NCI-H187 (cell line): Measurements from ENCODE around the gene RXRG.

ENCODE experiments used
- DNase-seq, 2 experiments: peaks; one replicate each; lab custom pipeline; 2025; lab: John Stamatoyannopoulos, UW

Gene RXRG

DNA sequence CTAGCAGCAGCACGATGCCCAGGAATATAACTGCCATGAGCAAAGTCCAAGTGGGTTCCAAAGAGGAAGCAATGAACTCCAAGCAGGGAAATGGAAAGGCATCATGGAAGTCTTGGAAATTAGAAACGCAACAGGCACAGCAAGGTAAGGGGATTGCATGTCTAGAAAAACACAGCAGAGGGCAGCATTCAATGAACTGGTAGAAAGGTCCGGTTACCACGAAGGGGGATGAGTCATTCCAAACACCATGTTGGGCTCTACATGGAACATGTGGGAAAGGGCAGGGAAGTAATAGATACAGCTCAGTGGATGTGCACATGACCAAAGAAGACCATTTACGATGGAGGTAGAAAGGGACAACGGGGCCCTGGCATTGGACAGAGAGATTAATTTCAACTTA is 36.4 kb downstream of the RXRG start:
- DNase-seq = peak in 1 of 2 experiments; percentile 17

DNA sequence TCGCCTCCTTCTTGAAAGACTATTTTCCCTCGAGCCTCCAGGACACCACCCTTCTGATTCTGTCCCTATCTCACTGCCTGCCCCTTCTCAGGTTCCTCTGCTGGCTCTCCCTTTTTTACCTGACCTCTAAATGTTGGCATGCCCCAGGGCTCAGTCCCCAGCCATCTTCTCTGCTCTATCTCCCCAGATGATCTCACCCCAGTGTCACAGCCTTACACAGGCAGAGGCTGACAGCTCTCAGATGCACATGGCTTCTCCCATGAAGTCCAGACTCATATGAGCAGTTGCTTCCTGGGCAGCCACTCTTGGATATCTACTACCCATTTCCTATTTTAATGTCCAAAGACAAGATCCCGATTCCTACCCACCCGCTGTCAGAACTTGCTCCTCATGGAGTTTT is 37.5 kb downstream of the RXRG start:
- no peak for DNase-seq

DNA sequence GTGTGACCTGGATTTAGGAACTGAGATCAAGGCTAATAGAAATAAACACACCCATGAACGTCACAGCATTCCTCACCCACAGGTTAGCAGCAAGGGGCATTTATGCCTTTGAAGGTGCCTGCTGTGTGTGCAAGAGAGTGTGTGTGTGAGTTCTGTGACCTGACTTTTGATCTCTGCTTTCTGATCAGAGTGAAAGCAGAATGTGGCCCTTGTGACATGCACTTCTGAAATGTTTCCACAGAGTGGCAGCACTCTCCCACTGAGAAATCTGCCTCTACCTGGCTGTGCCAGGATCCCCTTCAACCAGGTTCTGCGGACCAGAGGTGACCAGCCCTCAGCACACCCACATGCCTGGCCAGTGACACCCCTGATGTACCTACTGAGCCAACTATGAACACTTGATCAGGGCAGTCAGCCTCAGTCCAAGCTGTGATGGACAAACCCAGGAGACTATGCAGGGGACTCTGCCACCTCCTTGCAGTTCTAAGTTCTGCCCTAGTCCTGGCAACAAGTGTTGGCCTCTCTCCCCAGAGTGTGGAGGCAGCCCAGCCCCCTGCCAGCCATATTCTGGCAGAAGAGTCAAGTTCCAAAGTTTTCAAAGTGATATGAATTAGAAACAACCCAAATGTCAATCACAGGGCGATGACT is 41.0 kb downstream of the RXRG start:
- peak in 1 of 2 experiments; percentile 16 for DNase-seq

DNA sequence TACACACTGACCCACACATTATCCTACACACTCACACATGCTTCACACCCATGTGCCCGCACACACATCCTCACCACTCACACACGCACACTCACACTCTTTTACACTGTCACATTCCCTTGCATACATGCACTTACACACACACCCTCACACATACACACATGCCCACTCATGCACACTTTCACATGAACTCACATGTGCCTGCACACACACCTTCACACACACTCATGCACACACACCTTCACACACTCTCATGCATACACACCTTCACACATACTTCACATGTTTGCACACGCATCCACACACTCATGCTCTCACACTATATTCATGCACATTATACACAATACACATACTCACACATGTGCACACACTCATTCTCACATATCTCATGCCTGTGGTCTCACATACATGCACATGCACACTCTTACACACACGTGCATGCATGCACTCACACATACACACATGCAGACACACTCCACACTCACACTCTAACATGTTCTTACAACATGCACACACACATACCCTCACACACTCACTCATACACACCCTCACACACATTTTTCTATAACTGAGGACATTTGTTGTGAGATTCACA is 42.3 kb downstream of the RXRG start:
- no peak for DNase-seq

GRCh38 chr1:165397944-165398343 is 47.0 kb downstream of the RXRG start:
- no peak for DNase-seq

GRCh38 chr1:165395901-165396300 is 49.0 kb downstream of the RXRG start:
- peak; percentile 48 to 91 for DNase-seq

DNA sequence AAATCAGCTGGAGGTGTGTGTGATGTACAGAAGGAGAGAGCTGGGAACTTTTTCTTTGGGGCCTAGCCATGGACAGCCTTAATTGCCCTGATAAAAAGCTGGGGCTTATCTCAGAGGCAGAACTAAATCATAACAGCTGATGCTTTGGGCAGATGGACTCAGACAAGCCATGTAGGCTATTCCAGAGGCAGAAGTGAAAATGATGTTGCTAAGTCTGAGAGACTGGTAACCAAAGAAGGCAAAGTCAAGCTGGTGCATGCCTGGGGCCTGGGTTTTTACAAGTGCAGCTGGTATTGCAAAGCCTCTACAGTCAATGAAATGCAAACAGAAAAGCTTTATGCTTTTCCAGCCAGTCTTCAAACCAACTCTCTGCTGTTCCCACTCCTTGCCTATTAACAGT is 49.4 kb downstream of the RXRG start:
- peak; percentile 79 to 91 for DNase-seq

- peak; percentile 99 for DNase-seq
Measured at GRCh38 chr1:165392634-165393571, 52.0 kb downstream of the RXRG start.

- DNase-seq = no peak
Measured at GRCh38 chr1:165389609-165390008, 55.3 kb downstream of the RXRG start.

- DNase-seq = no peak
Measured at GRCh38 chr1:165387961-165388360, 57.0 kb downstream of the RXRG start.

- no peak for DNase-seq
Measured at GRCh38 chr1:165387505-165387904, 57.4 kb downstream of the RXRG start.

DNA sequence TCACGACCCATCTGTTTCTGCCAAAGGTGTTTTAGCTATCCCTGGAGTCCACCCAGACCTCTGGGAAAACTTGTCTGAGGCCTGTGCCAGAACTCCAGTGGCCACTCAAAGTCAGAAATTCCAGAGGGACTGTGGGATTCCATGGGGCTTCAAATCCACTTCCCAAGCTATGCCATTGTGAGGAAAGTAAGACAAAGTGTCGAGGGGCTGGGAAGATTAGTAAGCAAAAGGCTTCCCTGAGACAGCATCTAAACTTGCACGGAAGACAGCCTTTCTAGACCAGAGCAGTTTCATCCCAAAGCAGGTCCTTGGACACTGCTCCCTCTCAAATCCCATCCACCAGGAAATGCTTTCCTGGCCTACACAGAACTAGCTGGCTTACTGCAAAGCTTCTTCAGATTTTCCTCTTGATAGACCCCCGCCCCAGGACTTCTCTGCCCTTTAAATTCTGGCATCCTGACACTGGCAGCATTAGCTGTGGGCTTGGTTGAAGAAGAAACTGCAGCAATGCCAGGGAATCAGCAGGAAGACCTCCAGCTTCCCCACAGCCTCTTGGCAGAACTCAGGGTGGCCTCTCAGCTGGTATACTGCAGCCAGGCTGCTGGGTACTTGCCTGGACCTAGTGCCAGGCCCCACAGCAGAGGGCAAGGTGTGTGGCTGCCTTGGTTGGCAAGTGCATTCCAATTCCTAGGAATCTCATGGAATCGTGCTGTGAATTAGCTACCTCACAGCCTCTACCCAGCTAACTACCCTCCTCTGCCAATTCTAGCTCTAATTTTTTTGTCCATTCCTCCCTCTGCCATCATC is 61.1 kb downstream of the RXRG start:
- no peak for DNase-seq

GRCh38 chr1:165383067-165383466 is 61.9 kb downstream of the RXRG start:
- no peak for DNase-seq

DNA sequence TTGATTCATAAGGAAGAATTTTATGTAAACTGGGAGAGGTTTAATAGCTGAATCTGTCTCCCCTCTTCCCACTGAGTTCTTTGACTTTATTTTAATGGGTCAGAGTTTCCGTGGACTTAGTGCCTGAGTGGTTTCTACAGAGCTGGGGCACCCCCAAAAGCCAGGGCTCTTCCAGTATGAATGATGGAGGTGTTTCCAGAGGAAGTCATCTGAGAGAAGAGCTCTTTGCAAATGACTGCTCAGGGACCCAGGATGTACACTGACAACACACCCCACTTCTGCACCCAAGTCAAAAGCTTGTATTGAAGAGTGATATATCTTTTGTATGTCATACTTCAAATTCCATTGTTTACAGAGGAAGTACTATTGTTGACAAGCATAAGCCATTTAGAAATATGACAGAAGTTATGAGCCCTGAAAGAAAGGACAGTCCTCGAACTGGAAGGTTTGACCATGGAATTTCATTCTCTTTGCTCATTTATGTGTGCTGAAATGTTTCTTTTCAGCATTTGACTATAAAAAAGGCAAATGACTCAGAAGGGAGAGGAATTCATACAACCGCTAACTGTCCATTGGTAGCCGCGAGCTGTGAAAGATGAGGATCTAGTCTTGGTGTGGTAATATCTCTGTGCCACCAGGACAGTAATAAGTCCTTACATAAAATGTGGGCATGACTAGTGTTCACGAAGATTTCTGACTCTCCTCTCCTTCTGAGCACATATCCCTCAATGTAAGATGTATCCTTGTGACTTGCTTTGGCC is 63.0 kb downstream of the RXRG start:
- no peak for DNase-seq

GRCh38 chr1:165376811-165377311 is 68.1 kb downstream of the RXRG start:
- DNase-seq = no peak

DNA sequence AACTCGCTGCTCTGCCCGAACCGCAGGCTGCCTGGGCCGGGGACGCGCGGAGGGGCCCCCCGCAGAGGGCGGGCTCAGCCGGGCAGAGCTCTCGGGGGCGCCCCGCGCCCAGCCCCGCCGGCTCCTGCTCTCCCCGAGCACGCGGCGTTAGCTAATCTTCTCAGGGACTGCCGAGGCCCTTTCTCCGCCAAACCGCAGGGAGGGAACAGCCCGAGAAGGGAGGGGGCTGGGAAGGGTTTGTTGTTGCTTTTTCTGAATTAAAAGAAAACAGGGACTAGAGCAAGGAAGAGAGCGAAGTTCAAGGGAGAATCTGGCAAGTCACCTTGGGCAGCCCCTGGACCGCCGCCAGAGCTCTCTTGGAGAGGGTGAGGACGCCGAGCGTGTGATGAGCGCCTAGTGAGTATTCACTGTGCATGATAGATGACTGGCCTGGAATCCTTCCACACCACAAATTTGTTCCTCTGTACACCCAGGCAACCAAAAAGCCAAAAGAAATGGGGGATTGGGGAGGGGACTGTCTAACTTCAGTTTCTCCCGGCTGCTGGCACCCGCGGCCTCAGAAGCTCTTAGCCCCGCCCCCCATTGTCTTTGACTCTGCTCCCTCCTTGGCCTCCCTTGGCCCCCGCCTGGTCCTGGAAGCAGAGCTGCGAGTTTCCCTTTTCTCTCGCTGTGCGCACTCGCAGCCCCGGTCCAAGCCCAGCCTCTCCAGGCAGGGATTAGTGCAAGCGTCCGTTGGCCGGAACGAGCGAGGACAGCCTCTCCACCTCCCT is 68.7 kb downstream of the RXRG start:
- peak; percentile 37 to 44 for DNase-seq

DNA sequence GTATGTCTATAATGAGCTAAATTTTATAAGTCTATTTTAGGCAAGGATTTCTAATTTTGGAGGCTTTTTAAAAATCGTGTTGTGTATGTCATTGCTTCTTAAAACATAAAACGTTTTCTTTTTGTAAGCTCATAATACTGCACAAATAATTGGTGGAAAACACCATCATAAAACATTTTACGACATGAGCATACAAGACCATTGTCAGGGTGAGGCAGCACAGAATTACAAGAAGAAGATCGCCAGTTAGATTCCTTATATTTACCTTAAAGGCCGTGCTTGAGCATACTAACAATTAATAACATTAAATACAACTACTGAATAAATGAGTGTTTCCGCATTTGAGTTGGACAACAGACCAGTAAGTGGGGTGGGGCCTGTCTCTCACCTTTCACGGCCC is 69.3 kb downstream of the RXRG start:
- no peak for DNase-seq

DNA sequence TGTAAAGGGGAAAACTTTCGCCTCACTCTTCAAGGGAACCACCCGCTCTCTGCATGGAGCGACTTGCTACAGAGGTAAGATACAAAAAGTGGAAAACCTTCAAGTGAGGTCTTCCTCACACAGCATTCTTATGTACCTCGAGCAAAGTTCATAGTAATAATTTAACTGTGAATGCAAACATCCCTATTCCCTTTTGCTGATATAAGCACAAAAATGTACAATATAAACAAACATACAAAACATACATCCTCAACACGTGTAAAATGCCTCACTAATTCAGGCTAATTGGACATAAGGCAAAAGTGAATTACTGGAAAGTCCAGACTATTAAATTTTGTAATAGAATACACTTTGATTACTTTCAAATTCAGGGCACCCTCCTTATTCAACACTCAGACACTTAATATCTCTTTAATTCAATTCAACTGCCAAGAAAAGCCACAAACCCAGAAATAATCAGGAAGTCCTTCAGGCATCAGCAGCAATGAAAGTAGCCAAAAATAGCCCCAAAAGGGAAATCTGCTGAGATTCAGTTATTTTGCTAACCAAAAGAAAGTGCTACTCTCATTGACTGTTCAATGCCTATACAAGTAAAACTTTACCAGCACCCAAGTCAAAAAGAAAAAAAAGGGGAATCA is 73.2 kb downstream of the RXRG start:
- no peak for DNase-seq

- peak; percentile 19 to 72 for DNase-seq
Measured at GRCh38 chr1:165369255-165369848, 75.6 kb downstream of the RXRG start.
